Activated CD8-positive, alpha-beta memory T cell treated with anti-CD3 and anti-CD28 coated beads for 4 hours (primary cell): Measurements from ENCODE around the gene MYPN.
"Not testable (repeated sequence)": the region's sequence is repeated elsewhere in the genome, so short reads cannot be mapped to it uniquely, and the experiment has no call there.

Source experiments
- DNase-seq, 2 donors: peaks; one replicate each; pipeline ENCODE4 v3.0.0-alpha.2; 2020; ENCODE audit warnings: low read depth in 2 of 2

MYPN gene, protein sequence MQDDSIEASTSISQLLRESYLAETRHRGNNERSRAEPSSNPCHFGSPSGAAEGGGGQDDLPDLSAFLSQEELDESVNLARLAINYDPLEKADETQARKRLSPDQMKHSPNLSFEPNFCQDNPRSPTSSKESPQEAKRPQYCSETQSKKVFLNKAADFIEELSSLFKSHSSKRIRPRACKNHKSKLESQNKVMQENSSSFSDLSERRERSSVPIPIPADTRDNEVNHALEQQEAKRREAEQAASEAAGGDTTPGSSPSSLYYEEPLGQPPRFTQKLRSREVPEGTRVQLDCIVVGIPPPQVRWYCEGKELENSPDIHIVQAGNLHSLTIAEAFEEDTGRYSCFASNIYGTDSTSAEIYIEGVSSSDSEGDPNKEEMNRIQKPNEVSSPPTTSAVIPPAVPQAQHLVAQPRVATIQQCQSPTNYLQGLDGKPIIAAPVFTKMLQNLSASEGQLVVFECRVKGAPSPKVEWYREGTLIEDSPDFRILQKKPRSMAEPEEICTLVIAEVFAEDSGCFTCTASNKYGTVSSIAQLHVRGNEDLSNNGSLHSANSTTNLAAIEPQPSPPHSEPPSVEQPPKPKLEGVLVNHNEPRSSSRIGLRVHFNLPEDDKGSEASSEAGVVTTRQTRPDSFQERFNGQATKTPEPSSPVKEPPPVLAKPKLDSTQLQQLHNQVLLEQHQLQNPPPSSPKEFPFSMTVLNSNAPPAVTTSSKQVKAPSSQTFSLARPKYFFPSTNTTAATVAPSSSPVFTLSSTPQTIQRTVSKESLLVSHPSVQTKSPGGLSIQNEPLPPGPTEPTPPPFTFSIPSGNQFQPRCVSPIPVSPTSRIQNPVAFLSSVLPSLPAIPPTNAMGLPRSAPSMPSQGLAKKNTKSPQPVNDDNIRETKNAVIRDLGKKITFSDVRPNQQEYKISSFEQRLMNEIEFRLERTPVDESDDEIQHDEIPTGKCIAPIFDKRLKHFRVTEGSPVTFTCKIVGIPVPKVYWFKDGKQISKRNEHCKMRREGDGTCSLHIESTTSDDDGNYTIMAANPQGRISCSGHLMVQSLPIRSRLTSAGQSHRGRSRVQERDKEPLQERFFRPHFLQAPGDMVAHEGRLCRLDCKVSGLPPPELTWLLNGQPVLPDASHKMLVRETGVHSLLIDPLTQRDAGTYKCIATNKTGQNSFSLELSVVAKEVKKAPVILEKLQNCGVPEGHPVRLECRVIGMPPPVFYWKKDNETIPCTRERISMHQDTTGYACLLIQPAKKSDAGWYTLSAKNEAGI (N-terminal part only)

DNA sequence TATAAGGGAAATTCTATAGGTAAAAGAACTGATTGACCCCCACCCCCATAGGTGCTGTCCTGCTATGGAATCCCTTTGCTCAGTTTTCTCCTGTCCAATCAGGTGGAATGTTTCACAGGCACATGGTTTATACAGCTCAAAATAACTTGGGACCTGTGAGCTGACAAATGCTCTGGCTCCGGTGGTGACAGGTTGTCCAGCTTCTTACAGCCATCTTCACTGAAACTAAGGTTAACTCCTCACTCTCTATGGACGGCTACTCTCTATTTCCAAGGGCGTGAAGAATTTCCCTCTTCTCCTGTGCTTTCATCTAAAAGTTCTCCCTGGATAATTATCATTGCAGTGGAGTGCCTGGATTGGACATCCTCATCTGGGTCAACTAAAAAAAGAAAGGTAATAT, at the start of gene MYPN:
Gene MYPN, plus strand, starts transcription at position 158 of the 400 bp plus-strand sequence. CDS start 11,951 bp downstream, outside the sequence.
- DNase-seq = no peak

DNA sequence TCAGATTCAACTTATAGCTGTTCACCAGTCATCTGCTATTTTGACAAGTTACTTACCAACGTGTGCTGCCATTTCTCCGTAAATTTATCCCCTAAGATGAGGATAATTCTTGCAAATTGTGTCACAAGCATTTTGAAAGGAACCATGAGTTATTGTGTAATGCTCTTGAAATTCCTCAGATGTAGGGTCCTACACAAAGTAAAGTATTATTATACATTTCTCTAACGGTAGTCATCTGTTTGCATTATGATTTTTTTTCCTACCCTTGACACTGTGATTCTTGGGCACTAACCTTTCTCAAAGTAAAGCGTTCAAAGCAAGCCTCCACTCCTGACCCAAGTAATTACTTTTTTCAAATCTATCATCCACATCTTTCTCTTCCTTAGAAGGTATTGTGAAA, 42.3 kb upstream of the MYPN start:
- no peak for DNase-seq

DNA sequence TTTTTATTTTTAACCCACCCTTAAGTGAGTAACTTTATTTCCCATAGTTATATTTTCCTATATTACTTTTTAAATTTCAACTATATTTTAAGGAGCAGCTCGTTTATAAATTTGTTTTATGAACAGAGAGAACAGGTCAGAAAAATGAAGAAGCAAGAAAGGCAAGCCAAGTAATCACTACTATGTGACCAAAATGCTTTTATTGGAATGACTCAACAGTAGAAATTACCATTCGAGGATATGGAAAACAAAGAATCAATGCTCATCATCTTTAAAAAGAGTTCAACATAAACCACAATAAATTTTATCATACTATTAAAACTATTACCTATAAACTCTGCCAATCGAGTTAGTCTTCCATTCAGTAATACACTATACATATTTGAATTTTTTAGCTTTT, 41.8 kb upstream of the MYPN start:
- DNase-seq = no peak

DNA sequence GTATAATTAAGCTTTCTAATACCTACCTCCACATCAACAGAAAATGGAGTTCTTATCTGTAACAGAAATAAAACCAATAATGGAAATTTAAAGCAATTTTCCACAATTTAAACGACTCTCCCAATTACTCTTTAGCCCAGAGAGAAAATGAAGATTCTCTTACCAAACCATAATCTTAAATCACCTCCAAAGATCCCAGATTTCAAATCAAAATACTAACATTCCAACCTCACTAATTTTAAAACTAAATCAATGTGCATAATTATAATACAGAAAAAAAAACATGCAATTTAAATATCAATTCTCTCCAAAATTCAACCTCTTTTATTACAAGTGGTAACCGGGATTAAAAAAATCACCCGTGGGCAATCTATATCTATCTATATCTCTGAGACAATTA, 35.7 kb upstream of the MYPN start:
- DNase-seq = no peak

DNA sequence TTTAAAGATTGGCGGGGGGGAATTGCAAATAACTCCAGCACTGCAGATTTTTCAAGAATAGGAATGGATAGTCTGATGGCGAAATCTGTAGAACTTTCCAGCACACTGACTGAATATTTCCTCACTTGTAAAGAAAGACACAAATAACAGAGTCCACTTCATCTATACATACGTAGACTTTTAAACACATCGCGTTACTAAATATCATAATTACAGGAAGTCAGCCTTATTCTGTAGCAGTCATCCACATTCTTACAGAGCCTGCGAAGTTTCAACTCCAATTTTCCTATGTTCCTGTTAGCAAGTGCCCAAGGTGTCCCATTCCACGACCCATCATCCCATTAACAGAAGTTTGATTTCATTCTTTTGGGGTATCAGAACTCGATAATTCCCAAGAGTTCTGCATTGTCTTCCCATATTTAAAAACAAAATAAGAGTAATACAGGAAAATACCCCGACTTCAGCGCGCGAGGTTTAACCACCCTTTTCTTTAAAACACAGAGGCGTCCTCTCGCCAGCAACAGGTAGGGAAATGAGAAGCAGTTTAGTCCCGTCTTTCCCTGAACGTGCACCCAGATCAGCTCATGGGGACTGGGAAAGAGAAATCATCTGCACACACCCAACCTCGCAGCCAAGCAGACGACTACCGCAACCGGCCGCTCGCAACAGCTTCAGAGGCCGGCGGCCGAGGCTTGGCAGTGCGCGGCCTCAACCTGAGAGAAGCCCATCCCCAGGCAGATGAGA, 35.1 kb upstream of the MYPN start:
- peak in 1 of 2 donors; percentile 2 for DNase-seq

DNA sequence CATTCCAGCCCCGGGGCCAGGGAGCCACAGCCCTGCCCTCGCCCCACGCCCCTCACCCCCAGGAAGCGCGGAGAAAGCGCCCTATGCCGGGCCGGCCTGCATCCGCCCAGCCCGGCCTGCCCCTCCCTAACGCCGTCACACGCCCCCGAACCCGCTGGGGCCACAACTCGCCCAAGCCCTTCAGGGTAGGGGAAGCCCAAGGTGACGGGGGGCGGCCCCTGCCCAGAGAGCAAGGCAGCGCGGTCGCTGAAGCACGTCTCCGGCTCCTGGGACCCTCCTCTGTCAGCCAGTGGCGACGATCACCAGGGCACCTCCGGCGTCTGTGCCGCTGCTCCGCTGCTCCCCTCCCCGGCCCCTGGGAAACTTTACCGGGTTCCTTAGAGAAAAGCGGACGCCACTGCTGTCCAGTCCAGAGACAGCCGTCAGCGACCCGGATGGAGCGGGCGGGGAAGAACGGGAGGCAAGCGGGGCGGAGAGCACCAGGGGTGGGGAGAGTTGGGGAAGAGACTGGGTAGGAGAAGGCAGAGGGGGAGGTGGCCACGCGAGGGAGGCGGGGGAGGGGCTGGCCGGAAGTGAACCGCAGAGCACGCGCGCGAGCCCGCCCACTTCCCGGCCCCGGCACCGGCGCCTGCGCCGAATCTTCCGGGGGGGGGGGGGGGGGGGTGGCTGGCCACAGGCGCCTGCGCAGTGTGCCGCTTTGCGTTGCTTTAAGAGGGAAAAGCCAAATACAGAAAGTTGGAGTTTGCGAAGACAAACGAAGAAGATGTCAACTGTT, 34.3 kb upstream of the MYPN start, which contains the start of gene HERC4:
Gene HERC4, minus strand, starts transcription at position 509 of the 775 bp plus-strand sequence. CDS start 2,175 bp downstream, outside the sequence.
- DNase-seq = peak; percentile 77 to 83

DNA sequence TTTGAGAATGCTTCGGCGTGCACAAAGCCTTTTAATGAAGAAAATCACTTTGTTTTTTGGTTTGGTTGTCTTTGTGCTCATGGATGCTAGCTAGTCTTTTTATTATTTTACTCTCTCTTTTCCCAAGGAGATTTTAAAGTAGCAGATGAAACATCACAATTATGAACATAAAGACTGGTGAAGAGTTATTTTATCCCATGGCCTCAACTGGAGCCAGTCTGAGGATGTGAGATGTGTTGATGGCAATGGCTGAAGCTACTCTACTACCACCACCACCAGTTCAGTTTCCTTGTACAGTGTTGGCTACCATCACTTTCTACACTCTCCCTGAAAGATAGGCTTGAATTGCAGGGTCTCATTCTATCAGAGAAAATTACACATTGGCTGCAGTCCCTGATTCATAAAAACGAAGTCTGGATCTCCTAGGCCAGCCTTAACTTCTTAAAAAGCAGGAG, 33.7 kb upstream of the MYPN start:
- no peak for DNase-seq

DNA sequence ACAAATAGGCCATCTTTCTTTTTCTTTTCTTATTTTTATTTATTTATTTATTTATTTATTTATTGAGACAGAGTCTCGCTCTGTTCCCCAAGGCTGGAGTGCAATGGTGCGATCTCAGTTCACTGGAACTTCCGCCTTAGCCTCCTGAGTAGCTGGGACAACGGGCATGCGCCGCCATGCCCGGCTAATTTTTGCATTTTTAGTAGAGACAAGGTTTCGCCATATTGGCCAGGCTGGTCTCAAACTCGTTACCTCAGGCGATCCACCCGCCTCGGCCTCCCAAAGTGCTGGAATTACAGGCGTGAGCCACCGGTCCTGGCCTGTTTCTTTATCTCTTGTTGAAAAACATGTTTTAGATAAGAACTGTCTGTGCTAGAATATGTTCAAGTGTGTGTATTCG, 33.2 kb upstream of the MYPN start:
- not testable (repeated sequence) for DNase-seq

DNA sequence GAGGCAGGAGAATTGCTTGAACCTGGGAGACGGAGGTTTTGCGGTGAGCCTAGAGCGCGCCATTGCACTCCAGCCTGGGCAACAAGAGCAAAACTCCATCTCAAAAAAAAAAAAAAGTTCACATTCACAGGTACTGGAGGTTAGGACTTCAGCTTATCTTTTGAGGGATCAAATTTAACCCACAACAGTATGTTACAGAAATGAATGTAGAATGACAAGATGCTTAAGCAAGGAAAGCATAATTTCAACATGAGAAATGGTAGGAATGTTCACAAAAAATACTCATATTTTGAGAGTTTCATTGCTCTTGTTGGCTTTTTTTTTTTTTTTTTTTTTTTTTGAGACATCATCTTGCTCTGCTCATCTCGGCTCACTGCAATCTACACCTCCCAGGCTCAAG, 32.3 kb upstream of the MYPN start:
- DNase-seq = no peak

DNA sequence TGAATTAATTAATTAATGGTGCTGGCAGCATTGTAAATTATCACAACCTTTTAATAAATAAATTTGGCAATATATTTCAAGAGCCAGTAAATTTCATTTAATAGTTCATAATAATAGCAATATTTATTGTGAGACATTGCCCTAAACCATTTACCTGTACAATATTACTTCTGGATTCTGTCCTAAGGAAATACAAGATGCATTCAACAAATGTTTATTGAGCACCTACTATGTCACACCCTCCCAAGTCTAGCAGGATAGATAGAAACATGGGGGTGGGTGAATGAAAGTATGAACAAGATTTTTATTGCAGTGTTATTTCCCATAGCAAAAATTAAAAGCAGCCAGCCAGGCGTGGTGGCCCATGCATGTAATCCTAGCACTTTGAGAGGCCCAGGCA, 29.9 kb upstream of the MYPN start:
- DNase-seq = no peak

DNA sequence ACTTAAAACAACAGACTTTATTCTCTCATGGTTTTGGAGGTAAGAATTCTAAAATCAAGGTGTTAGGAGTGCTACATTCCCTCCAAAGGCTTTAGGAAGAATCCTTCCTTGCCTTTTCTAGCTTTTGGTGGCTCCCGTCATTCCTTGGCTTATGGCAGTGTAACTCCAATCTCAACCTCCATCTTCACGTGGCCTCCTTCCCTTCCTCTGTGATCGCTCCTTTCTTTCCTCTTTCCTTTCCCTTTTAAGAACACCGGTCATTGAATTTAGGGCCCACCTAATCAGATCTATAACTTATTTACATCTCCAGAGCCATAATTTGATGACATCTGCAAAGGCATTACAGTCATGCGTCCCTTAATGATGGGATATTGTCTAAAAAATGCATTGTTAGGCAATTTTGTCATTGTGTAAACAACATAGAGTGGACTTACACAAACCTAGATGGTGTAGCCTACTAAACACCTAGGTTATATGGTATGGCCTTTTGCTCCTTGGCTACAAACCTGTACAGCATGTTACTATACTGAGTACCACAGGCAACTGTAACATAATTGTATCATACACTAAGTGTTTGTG, 28.3 kb upstream of the MYPN start:
- DNase-seq = no peak

DNA sequence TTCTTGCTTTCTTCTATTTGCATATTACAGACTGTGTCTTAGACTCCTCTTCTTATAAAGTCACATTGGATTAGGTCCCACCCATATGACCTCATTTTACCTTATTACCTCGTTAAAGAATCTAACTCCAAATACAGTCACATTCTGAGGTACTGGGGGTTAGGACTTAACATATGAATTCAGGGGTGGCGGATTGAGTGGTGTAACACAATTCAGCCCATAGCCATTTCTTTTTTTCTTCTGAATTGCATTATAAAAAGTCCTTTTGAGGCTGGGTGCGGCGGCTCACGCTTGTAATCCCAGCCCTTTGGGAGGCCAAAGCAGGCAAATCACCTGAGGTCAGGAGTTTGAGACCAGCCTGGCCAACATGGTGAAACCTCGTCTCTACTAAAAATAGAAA, 27.4 kb upstream of the MYPN start:
- no peak for DNase-seq

DNA sequence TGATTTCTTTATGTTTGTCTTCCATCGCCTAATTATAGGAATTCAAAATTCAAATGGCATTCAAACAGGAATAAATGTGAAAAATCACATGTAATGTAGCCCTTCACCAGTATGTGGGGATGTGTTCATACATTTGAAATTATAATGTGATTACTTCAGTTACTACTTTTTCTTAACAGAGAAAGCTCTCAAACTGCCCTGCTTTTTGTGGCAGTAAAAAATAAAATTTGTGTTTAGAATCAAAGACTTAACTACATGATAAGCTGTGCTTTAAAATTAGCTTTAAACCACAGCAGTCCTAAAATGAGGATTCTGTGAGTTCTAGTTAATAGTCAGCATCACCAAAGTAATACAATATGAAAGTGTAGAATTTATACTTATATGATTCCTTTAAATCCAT, 26.4 kb upstream of the MYPN start:
- no peak for DNase-seq

DNA sequence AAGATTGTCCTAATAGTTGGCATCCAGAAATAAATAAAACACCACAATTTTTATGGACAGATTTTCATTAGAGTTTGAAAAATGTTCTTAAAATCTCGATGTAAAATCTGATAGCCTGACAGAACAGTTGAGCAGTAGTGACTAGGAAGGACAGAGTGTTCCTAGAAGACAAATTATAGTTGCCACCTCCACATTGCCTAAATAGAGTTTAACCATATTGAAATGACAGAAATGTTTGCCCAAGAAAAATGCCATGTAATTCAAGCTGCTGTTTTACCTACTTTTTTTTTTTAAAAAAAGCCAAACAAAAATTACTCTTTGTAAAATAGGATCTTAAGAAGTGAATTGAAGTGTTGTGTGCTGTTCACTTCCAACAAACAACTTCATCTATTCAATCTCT, 25.3 kb upstream of the MYPN start:
- DNase-seq = no peak

DNA sequence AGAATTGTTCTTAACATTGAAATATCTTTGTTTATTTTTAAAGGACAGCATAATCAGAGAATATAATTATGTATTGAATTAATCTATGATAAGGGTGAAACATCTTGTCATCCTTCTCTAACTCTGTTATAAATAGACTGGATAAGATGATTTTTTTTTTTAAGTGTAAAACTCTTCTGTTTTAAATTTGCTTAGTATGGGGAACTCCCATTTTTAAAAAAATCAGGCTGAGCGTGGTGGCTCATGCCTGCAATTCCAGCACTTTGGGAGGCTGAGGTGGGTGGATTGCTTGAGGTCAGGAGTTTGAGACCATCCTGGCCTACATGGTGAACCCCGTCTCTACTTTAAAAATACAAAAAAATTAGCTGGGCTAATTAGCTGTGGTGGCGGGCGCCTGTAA, 24.8 kb upstream of the MYPN start:
- DNase-seq = no peak

DNA sequence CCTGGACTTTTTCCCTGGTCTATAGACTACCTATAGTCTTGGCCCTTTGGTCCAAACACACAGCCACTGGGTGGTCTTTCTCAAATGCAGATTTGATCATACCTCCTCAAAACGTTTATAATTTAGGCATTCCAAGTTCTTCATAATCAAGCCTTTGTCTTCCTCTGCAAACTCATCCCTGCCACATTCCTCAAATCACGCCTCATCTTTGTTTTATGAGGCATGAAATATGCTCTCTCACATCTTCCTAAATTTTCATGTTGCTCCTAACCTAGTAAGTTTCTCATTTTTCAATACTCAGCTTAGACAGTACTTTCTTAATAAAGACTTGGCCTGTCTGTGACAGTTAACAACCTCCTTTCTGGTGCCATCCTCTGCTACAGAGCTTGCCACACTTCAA, 23.3 kb upstream of the MYPN start:
- DNase-seq = no peak

DNA sequence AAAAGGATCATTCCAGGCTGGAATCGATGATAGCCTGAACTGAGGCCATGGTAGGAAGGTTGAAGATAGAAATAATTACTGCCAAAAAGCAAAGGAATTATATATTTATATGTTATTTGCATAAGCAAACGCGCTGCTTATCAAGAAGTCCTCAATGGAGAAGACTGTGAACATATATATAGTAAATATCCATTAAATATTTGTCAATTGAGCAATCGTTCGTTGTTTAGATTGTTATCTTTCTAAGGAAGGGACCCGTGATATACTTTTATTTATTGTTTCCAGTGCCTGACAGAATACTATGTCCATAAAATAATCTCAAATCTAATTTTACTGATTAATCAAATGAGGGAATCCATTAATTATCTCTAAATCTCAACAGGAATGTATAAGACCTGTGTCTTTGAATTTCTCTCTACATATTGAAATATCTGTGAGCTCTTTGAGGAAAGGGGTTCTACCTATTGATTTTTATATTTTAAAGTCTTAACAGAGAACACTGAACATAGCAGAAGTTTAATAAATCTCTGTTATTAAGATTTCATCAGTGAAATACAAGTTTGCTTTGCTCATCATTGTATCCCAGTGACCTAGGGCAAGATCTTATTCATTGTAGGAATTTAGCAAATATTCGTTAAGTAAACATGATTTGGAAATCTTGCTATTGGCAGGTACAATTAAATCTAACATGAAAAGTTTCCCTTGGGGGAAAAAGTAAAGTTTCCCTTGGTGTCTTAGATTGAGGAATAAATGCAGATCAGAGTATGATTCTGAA, 22.2 kb upstream of the MYPN start:
- DNase-seq = no peak

DNA sequence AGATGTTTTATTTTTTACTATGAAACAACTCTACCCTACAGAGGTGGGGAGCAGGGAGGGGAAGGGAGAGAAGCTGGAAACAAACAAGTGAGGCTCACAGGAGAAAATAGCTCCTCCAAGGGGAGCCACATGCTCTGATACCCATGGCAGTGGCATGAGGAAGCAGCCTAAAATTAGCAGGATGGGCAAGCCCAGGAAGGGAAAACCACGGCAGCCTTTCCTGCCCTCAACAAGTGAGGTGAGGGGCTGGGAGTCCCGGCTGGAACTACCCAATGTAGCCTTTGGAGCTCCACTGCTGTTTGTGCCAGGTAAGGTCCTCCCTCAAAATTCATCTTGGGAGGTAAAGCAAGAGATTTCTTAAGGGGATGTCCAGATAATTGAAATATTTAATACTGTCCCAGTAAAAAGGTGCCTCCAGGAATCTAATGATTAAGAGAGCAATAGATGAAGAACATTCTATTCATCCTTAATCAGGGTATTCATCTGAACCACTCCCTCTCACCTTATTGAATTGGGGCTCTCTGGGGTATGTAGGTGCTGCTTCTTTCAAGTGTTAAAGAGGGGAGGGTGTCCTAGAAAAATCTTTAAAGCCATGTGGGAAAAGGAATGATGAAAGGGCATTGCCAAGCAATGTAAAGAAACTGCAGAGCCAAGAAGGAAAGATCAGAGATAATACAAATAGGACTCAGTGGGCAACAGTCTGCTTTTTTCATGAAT, 21.4 kb upstream of the MYPN start:
- no peak for DNase-seq

DNA sequence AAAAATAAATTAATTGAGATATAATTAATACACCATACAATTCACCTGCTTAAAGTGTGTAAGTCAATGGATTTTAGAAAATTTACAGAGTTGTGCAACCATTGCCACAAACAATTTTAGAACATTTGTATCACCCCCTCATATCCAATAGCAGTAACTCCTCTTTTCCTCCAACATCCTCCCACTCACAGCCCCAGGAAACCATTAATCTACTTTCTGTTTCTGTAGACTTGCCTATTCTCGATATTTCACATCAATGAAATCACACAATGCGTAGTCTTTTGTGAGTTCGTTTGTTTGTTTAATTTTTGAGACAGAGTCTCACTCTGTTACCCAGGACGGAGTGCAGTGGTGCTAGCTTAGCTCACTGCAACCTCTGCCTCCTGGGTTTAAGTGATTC, 20.5 kb upstream of the MYPN start:
- no peak for DNase-seq
